GM18909 (cell line): ENCODE data around the gene TECTA.
"Not testable (repeated sequence)": the region's sequence is repeated elsewhere in the genome, so short reads cannot be mapped to it uniquely, and the experiment has no call there.

Experiments used
- ATAC-seq: cut with Tn5 transposase; IDR thresholded peaks from one replicate; pipeline ENCODE4 v1.9.1; 2021; ENCODE audit warnings: mild to moderate bottlenecking; ENCODE audit not compliant: unreplicated experiment, poor library complexity

The TECTA gene

DNA sequence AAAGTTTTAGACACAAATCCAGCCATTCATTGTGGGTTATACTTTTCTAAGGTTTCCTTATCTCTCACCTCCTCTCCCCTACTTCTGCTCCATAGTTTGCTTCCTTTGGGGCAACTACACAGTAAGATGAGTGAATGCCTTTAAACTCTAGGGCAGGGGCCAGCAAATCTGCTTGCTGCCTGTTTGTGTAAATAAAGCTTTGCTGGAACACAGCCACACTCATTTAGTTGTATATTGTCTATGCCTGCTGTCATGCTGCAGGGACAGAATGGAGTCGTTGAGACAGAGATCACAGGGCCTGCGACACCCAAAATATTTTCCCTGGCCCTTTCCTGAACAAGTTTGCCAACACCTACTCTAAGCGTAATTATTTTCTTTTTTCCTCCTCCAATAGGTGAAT is 58.7 kb downstream of the TECTA start:
- no peak for ATAC-seq

DNA sequence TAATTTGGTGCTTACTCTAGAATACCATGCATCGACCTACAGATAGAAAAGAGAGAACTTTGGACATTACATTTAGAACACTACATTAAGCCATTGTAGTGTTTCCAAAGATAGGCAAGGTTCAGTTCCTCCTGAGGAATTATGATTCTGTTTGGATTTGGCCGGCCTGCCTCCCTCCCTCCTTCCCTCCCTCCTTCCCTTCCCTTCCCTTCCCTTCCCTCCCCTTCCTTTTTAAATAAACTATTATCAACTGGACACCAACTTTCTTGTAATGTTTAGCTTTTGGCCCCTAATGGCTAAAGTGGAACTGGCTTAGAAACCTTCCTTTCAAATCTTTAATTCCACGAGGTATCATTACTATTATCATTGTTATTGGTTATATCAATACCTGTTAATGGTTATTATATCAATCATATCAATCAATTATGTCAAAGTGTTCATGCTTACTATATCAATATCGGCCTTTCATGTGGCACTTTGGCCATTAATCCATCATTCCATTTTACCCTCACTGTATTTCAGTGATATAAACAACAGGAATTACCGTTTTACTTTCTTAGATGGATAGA is 60.4 kb downstream of the TECTA start:
- ATAC-seq = no peak

- ATAC-seq = no peak
These were observed 62.7 kb downstream of the TECTA start for GRCh38 chr11:121163658-121164308.

DNA sequence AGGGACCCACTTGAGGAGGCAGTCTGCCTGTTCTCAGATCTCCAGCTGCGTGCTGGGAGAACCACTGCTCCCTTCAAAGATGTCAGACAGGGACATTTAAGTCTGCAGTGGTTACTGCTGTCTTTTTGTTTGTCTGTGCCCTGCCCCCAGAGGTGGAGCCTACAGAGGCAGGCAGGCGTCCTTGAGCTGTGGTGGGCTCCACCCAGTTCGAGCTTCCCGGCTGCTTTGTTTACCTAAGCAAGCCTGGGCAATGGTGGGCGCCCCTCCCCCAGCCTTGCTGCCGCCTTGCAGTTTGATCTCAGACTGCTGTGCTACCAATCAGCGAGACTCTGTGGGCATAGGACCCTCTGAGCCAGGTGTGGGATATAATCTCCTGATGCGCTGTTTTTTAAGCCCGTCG is 76.6 kb downstream of the TECTA start:
- not testable (repeated sequence) for ATAC-seq

DNA sequence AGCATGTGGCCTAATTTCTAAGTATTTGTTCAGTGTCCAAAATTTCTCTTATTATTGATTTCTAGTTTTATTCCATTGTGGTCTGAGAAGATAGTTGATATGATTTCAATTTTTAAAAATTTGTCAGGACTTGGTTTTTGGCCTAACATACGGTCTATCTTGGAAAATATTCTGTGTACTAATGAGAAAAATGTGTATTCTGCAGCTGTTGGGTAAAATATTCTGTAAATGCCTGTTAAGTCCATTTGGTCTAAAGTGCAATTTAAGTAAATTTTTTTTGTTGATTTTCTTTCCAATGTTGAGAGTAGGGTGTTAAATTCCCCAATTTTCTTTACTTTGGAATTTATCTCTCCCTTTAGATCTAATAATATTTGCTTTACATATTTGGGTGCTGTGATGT is 78.3 kb downstream of the TECTA start:
- no peak for ATAC-seq

DNA sequence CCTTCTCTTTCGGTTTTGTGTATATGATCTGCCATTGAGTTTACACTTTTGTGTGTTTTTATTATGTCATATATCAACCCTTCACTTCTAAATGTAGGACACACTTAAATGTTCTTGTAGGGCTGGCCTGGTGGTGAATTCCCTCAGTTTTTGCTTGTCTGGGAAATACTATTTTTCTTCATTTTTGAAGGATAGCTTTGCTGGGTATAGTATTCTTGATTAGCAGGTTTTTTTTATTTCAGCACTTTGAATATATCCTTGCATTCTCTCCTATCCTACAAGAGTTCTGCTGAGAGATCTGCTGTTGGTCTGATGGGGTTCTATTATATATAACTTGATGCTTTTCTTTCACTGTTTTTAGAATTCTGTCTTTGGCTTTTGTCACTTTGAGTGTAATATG is 79.1 kb downstream of the TECTA start:
- ATAC-seq = no peak

GRCh38 chr11:121188776-121189175 is 87.7 kb downstream of the TECTA start:
- ATAC-seq = no peak

- ATAC-seq = no peak
These were observed 90.8 kb downstream of the TECTA start for GRCh38 chr11:121191818-121192217.

- ATAC-seq = peak; percentile 65
These were observed 93.9 kb downstream of the TECTA start for GRCh38 chr11:121194731-121195596.

GRCh38 chr11:121198491-121198890 is 97.4 kb downstream of the TECTA start:
- ATAC-seq = no peak

GRCh38 chr11:121199516-121199915 is 98.5 kb downstream of the TECTA start:
- no peak for ATAC-seq

- no peak for ATAC-seq
These were observed 105.8 kb downstream of the TECTA start for GRCh38 chr11:121206810-121207209.

- ATAC-seq = no peak
These were observed 106.6 kb downstream of the TECTA start for GRCh38 chr11:121207485-121208115.

- no peak for ATAC-seq
These were observed 109.5 kb downstream of the TECTA start for GRCh38 chr11:121210445-121211080.

DNA sequence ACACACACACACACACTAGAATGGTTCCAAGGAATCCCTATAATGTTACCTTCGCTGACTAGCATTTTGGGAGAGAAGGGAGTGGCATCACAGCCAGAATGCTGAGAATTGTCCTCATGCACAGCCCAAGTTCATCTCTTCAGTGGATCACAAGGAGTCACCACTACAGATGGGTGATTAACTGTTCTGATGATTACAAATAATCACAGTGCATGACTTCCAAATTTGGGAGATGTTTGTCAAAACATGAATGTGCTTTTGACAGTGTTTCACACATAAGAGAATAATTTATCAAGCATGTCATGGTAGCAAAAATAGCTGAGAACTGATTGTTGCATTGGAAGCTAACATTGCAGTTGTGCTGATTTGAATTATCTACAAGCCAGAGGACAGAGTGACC is 110.6 kb downstream of the TECTA start:
- ATAC-seq = no peak

DNA sequence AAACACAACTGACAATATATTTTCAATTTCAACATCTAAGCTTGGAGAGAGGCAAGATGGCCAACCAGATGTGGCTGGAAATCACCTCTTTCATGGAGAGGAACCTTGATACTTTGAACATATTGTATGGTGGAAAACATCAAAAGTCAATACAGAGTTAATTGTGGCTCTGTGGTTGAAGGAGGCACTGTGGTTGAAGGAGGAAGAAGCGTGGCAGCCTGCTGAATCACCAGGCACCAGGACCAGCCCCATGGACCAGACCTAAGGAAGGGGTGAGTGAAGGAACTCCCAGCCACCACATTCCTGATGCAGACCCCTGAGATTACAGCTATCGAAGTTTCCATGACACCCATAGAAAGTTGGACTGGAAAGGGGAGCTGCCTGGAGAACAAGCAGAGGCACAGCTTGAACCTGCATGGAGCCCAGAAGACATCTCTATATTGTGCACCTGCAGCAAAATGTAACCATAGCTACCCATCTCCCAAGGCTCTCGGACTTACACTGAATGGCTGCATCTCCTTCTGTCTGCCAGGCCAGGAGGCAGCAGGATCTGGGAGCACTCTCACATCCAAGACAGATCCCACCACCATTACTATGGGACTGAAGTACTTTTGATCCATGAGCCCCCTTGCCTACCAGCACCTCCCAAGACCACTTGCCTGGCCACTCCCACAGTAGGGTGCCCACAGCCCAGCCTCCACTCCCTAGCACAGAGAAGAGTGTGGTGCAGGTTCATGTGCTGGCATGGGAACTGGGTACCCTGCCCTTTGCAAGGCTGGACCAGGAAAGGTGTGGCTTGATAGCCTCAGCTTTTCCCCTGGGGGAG is 111.7 kb downstream of the TECTA start:
- no peak for ATAC-seq

DNA sequence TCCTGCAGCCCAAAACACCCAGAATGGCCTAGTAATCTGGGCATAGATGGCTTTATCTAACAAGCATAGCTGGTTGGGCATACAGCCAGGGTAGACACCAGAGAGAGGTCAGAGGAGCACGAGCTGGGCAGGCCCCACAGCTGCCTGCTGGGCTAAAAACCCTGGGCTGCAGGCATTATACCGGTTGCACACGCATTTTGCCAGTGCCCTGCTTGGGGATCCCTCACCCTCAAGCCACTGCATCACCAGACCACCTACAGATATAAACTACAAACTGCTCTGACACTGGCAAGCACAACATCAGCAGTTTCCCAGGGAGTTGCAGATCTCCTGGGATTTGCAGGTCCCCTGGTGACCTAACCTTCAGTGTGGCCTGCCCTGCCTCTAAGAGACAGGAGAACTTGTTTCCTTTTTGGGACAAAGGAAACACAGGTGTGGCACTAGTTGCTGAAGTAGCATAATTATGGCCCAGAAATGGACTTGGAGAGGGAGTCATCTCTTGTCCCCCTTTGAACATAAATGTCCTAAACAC is 112.4 kb downstream of the TECTA start:
- ATAC-seq = no peak

- no peak for ATAC-seq
These were observed 113.8 kb downstream of the TECTA start for GRCh38 chr11:121214861-121215260.

- ATAC-seq = no peak
These were observed 120.6 kb downstream of the TECTA start for GRCh38 chr11:121221496-121222200.
